ENCODE results near the gene MUC4.

DNA sequence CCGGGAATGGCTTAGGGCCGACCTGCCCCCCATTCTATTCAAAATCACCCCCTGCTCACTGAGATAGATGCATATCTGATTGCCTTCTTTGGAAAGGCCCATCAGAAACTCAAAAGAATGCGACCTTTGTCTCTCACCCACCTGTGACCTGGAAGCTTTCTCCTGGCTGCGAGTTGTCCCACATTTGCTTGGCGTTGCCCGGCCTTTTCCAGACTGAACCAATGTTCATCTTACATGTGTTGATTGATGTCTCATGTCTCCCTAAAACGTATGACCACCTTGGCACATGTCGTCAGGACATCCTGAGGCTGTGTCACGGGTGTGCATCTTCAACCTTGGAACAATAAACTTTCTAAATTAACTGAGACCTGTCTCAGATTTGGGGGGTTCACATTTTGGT lies 94.3 kb downstream of the MUC4 start:
- TF ChIP-seq, protein P1, sequence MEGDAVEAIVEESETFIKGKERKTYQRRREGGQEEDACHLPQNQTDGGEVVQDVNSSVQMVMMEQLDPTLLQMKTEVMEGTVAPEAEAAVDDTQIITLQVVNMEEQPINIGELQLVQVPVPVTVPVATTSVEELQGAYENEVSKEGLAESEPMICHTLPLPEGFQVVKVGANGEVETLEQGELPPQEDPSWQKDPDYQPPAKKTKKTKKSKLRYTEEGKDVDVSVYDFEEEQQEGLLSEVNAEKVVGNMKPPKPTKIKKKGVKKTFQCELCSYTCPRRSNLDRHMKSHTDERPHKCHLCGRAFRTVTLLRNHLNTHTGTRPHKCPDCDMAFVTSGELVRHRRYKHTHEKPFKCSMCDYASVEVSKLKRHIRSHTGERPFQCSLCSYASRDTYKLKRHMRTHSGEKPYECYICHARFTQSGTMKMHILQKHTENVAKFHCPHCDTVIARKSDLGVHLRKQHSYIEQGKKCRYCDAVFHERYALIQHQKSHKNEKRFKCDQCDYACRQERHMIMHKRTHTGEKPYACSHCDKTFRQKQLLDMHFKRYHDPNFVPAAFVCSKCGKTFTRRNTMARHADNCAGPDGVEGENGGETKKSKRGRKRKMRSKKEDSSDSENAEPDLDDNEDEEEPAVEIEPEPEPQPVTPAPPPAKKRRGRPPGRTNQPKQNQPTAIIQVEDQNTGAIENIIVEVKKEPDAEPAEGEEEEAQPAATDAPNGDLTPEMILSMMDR (IDR thresholded peaks at IDR 0.05), result no peak
- no peak for TF ChIP-seq POLR2A (IDR thresholded peaks at IDR 0.05)

Data from body of pancreas (tissue), 4 donors.